Measurements from ENCODE around the gene BCL7B.
"Not testable (repeated sequence)": the region's sequence is repeated elsewhere in the genome, so short reads cannot be mapped to it uniquely, and the experiment has no call there.

BCL7B gene

DNA sequence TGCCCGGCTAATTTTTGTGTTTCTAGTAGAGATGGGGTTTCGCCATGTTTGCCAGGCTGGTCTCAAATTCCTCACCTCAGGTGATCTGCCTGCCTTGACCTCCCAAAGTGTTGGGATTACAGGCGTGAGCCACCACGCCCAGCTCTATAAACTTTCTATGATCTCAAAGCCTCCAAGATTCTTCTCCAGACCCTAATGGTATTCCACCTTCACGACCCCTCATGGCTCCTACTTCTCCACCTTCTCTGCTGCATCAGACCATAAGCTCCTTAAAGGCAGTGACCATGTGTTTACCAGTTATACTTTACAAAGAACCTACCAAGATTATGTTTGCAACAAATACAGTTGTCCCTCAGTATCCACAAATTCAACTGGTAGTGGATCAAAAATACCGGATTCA is 25.3 kb downstream of the BCL7B start:
- DNase-seq, result no peak

GRCh38 chr7:73530800-73531199 is 26.7 kb downstream of the BCL7B start:
- DNase-seq, result no peak

DNA sequence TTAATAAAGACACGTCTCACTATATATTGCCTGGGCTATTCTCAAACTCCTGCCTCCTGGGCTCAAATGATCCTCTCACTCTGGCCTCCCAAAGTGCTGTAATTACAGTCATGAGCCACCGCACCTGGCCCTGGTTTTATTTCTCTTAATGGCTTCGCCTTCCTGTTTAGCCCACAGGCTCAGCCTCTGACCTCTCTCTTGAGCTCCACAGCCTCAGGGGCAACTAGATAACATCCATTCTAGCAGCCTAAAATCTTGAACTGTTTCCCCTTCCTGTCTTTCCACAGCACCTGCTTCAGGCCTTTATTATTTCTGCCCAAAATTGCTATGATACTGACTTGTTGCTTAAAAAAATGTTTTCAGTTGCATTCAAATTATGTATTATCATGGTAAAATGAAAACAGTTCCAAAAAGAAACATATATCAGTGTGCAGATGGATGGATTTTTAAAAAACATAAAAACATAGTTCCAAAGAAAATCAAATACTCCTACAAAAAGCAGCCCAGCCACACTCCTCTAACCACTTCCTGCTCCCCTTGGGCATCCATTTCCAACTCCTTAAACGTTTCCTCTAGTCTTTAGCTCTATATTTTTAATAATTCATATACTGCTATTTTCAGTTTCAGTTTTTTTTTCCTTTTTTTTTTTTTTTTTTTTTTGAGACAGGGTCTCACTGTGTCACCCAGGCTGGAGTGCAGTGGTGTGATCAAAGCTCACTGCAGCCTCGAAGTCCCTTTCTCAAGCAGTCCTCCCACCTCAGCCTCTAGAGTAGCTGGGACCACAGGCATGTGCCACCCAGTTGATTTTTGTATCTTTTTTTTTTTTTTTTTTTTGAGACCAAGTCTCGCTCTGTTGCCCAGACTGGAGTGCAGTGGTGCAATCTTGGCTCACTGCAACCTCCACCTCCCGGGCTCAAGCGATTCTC is 30.3 kb downstream of the BCL7B start:
- DNase-seq, result no peak

DNA sequence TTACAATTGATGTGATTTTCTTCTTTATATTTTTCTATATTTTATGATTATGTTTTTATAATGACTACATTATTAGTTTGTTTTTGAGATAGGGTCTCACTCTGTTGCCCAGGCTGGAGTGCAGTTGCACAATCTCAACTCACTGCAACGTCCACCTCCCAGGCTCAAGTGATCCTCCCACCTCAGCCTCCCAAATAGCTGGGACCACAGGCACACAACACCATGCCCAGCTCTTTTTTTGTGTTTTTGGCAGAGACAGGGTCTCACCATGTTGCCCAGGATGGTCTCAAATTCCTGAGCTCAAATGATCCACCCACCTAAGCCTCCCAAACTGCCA is 31.4 kb downstream of the BCL7B start:
- DNase-seq, result not testable (repeated sequence)

- peak; percentile 97 for DNase-seq
These were observed 35.2 kb downstream of the BCL7B start, which contains the start of gene BAZ1B for GRCh38 chr7:73522105-73522872. BAZ1B (minus strand) TSS chr7:73522293; CDS start chr7:73521933, 360 bp downstream.

- no peak for DNase-seq
These were observed 35.8 kb downstream of the BCL7B start for GRCh38 chr7:73521636-73522104.

DNA sequence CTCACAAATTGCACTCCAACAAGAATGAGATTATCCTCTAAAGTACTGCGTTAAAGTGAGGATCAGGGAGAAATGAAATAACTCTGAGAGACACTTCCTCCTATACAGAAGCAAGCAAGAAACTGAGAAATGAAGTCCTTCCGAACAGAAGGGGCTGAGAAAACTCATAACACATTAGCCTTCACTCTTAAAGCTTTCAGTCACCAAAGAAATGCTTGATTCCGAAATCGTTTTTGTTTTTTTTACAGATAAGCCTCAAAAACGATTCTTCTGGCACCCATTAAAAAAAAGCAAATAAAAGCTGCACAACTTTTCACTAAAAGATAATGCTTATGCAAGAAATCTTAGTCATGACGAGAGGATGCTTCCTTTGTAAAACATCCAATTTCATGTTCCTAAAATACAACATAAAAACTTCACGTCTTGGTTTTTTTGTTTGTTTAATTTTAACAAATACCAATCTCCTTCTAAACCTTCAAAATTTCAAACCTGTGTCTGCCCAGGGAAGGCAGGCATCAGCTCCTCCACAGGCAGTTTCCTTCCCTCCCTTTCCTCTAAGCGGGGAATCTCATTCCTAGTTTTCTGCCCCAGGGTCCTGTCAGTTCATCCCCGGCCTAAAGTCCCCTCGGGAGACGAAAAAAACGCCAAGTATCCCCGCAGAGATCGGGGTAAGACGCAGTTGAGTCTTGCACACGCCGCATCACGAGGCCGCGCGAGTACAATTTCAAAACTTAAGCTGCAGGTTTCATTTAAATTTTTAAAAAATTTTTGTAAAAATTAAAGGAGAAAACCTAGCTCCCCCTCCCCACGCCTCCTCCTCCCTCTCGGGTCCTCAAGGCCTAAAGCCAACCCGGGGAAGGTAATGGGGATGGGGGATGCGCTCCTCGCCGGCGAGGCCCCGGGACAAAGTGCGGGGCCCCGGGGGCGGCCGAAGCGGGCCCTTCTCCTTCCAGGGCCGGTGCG is 36.5 kb downstream of the BCL7B start:
- peak in 1 of 2 donors; percentile 7 for DNase-seq

GRCh38 chr7:73519867-73520672 is 37.4 kb downstream of the BCL7B start:
- peak; percentile 22 to 31 for DNase-seq

DNA sequence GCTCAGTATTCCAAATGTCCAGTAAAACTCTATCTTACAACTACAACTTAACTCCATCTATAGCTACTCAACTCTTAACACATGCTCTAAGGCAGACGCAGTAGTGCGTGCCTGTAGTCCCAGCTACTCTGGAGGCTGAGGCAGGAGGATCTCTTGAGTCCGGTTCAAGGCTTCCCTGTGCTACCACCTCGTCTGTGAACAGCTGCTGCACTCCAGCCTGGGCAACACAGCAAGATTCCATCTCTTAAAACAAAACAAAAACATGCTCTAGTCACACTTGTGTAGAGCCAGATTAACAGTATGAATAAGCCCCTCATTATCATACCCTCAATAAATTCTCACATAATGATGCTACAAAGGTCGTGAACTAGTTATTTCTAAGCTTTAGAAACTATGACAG is 39.0 kb downstream of the BCL7B start:
- DNase-seq, result no peak

DNA sequence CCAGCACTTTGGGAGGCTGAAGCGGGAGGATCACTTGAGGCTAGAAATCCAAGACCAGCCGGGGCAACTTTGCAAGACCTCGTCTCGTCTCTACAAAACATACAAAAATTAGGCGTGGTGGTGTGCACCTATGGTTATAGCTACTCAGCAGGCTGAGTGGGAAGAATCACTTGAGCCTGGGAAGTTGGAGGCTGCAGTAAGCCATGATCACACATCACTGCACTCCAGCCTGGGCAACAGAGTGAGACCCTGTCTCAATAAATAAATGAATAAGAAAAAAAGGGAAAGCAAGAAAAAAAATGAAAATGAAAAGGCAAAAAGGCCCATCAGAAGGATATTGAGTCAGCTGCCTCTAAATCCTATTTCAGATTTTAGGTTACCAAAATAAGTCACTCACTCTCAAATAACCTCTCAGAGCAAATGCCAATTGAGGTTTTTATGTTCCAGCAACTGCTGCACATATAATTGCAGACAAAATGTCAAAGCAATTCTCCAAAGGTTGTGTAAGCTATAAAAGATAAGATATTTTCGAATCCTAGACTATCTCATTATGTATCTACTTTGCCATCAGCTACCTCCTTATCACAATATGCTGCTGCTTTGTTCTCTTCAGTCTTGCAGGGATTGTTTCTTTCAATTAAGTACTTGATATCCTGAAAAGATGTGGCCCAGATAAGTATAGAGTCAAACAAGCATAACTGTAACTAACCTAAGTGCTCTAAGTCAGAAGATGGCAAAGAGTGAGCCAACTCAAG is 40.1 kb downstream of the BCL7B start:
- DNase-seq, result no peak

DNA sequence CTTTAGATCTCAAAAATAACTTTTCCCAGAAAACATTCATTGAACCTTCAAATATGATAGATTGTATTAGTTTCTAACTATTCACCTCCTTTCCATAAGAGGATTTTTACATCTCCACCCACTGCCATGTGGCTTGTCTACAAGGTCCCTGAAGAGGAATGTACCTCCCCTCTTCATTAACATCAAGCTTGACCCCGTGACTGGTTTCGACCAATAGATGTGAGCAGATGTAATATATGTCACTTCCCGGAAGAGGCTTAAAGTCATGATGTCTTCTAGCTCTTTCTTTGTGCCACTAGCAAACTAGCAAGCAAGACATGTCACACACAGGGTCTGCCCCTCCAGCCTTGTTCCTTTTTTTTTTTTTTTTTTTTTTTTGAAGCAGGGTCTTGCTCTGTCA is 42.3 kb downstream of the BCL7B start:
- DNase-seq, result no peak

DNA sequence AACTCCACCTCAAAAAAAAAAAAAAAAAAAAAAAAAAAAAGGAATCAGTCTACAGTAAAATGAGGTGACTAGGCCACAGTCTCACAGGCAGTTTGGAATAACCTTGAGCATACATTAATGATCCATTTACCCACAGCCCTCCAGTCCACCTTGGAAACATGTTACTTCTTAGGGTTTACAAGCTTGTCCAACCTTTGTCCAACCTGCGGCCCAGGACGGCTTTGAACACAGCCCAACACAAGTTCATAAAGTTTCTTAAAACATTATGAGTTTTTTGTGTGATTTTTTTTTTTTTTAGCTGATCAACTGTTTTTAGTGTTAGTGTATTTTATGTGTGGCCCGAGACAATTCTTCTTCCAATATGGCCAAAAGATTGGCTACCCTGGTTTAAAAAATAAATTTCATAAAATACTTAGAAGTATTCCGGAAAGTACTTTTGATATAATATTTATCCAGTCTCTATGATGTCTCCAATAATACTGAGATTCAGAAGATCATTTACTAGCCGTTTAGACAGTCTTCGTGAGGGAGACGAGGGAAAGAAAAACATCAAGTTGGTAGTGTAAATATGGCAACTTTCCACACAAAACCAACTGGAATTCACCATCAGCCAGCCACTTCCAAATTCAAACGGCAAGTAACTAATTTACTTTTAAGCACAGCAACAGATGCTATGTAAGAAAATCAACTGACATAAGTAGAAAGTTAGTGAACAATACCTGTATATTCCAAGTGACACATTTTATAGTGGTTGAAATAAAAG is 45.3 kb downstream of the BCL7B start:
- no peak for DNase-seq

DNA sequence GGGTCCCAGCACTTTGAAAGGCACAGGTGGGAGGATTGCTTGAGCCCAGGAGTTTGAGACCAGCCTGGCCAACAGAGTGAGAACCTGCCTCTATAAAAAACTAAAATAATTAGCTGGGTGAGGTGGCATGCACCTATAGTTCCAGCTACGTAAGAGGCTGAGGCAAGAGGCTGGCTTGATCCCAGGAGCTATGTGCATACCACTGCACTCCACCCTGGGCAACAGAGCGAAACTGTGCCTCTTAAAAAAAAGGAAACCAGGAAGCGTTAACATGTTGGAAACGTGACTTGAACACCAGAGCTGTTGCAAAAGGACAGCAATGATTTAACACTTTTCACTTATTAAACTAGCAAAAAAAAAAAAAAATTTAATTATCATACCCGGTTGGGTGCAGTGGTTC is 48.0 kb downstream of the BCL7B start:
- DNase-seq, result no peak

DNA sequence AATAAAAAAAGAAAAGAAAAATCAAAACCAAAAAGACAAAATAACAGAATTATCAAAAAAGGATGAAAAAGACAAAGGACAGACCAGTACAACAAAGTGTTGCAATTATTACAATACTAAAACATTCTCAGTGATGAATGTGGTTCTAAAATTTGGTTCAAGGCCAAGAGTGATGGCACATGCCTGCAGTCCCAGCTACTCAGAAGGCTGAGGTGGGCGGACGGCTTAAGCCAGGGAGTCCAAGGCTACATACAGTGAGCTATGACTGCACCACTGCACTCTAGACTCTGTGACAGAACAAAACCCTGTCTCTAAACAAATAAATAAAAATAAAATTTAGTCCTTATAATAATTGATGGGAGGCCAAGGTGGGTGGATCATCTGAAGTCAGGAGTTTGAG is 49.9 kb downstream of the BCL7B start:
- no peak for DNase-seq

GRCh38 chr7:73504920-73505319 is 52.6 kb downstream of the BCL7B start:
- DNase-seq, result no peak

DNA sequence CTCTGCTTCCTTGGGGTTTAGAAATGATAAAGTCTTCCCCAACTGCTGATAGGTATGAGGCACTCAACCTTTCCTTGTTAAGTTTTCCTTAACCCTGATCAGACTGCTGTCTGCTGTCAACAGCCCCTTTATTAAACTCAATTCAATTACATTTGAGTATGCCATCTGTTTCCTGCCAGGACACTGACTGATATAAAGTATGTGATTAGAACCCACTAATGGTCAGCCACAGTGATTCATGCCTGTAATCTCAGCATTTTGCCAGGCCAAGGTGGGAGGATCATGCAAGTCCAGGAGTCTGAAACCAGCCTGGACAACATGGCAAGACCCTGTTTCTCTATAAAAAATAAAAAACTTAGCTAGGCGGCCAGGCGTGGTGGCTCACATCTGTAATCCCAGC is 53.5 kb downstream of the BCL7B start:
- DNase-seq, result no peak

DNA sequence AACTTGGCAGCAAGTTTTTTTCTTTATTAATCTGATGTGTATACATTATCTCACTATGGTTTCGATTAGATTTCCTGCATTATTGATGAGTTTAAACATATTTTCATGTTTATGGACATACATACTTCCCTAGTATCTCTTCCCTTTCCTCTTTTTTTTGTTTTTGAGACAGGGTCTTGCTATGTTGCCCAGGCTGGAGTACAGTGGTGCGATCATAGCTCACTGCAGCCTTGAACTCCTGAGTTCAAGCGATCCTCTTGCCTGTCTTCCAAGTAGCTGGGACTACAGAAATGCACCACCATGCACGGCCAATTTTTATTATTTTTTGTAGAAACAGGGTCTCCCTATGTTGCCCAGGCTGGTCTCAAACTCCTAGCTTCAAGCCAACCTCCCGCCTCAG is 54.3 kb downstream of the BCL7B start:
- DNase-seq, result no peak

- no peak for DNase-seq
These were observed 60.9 kb downstream of the BCL7B start for GRCh38 chr7:73496626-73497025.

GRCh38 chr7:73495507-73495906 is 62.0 kb downstream of the BCL7B start:
- DNase-seq, result not testable (repeated sequence)

- no peak for DNase-seq
These were observed 67.5 kb downstream of the BCL7B start for GRCh38 chr7:73489976-73490375.
